DND-41 (cell line): ENCODE data around the gene ZBTB11.

Experiments used
- ATAC-seq: fragments of 200-7000 bp; cut with Tn5 transposase; 3 replicates; pipeline ENCODE4 v1.9.1; 2021; ENCODE audit warnings: low read depth; ENCODE audit not compliant: insufficient read depth
- DNase-seq: peaks from one replicate; pipeline ENCODE4 v3.0.0-alpha.2; 2020
- H2AFZ ChIP-seq: 2 replicates; pipeline ENCODE4 v1.6.0; 2012; ENCODE audit warnings: low read depth, low read length
- H3K27ac ChIP-seq: 2 replicates; pipeline ENCODE4 v1.5.1; 2012; ENCODE audit warnings: low read length, inconsistent platforms
- H3K27me3 ChIP-seq: fragments of 200-600 bp; sonication (generic); 2 replicates; pipeline ENCODE4 v1.6.0; 2012; ENCODE audit warnings: low read length, mild to moderate bottlenecking, inconsistent platforms; ENCODE audit not compliant: insufficient read depth, poor library complexity
- H3K36me3 ChIP-seq: 2 replicates; pipeline ENCODE4 v1.5.1; 2012; ENCODE audit warnings: low read length, inconsistent platforms; ENCODE audit not compliant: insufficient read depth
- H3K4me1 ChIP-seq: 2 replicates; pipeline ENCODE4 v1.5.1; 2012; ENCODE audit warnings: mild to moderate bottlenecking, low read length; ENCODE audit not compliant: insufficient read depth
- H3K4me2 ChIP-seq: 2 replicates; pipeline ENCODE4 v1.6.0; 2012; ENCODE audit warnings: mild to moderate bottlenecking, moderate library complexity, low read length, inconsistent platforms; ENCODE audit not compliant: insufficient read depth
- H3K4me3 ChIP-seq, 2 experiments: fragments of 200-600 bp in 1 of 2; shearing (Covaris generic) in 1 of 2; 2 replicates each; pipeline ENCODE4 v1.5.1; 2012 to 2016; ENCODE audit warnings: inconsistent platforms in 2 of 2, low read length in 2 of 2, mild to moderate bottlenecking in 2 of 2, low read depth in 1 of 2, moderate library complexity in 1 of 2
- H3K79me2 ChIP-seq: 2 replicates; pipeline ENCODE4 v1.6.0; 2012; ENCODE audit warnings: low read length, inconsistent platforms; ENCODE audit not compliant: insufficient read depth
- H3K9ac ChIP-seq: 2 replicates; pipeline ENCODE4 v1.6.0; 2012; ENCODE audit warnings: low read depth, mild to moderate bottlenecking, inconsistent platforms, low read length, moderate library complexity
- H3K9me3 ChIP-seq: 2 replicates; pipeline ENCODE4 v1.5.1; 2012; ENCODE audit warnings: low read length, moderate library complexity, mild to moderate bottlenecking, inconsistent platforms; ENCODE audit not compliant: insufficient read depth, severe bottlenecking
- H4K20me1 ChIP-seq: 2 replicates; pipeline ENCODE4 v1.6.0; 2012; ENCODE audit warnings: low read length; ENCODE audit not compliant: insufficient read depth
- EZH2 ChIP-seq: IDR thresholded peaks from 3 replicates; pipeline ENCODE4 v1.6.1; 2012; ENCODE audit warnings: borderline replicate concordance, low read depth, mild to moderate bottlenecking, moderate library complexity, low read length, inconsistent platforms; ENCODE audit not compliant: severe bottlenecking
- TF ChIP-seq, protein P1 (sequence below): IDR thresholded peaks from 2 replicates; pipeline ENCODE4 v1.5.1; 2012; ENCODE audit warnings: borderline replicate concordance, low read length, moderate library complexity, mild to moderate bottlenecking; ENCODE audit not compliant: poor library complexity, severe bottlenecking; ENCODE audit errors: extremely low read depth

The ZBTB11 gene

DNA sequence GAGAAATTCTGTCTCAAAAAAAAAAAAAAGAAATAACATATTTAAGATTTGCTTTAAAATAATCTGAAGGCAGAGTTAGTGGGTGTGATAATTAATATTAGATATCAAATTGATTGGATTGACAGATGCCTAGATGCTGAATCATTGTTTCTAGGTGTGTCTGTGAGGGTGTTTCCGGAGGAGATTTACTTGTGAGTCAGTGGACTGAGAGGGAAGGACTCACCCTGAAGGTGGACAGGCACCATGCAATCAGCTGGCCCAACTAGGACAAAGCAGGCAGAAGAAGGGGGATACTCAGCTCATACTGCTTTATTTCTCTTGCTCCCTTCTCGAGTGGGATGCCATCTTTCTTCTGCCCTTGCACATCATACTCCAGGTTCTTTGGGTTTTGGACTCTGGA is 26.2 kb upstream of the ZBTB11 start:
- Histone ChIP-seq H3K4me3 (no peak overlapping the region), H3K9ac (no peak overlapping the region), H2AFZ (no peak overlapping the region), H3K27ac (no peak overlapping the region), H4K20me1 (no peaks in the 10 kb centered on the region), H3K79me2 (no peaks in the 10 kb centered on the region), H3K27me3 (no peaks in the 10 kb centered on the region), H3K36me3 (no peaks in the 10 kb centered on the region), H3K4me2 (no peak overlapping the region), H3K9me3 (no peaks in the 10 kb centered on the region), H3K4me1 (no peaks in the 10 kb centered on the region)
- ATAC-seq: no peak
- DNase-seq: no peak
- no peak for TF ChIP-seq EZH2
- TF ChIP-seq, protein P1, sequence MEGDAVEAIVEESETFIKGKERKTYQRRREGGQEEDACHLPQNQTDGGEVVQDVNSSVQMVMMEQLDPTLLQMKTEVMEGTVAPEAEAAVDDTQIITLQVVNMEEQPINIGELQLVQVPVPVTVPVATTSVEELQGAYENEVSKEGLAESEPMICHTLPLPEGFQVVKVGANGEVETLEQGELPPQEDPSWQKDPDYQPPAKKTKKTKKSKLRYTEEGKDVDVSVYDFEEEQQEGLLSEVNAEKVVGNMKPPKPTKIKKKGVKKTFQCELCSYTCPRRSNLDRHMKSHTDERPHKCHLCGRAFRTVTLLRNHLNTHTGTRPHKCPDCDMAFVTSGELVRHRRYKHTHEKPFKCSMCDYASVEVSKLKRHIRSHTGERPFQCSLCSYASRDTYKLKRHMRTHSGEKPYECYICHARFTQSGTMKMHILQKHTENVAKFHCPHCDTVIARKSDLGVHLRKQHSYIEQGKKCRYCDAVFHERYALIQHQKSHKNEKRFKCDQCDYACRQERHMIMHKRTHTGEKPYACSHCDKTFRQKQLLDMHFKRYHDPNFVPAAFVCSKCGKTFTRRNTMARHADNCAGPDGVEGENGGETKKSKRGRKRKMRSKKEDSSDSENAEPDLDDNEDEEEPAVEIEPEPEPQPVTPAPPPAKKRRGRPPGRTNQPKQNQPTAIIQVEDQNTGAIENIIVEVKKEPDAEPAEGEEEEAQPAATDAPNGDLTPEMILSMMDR: no peak

DNA sequence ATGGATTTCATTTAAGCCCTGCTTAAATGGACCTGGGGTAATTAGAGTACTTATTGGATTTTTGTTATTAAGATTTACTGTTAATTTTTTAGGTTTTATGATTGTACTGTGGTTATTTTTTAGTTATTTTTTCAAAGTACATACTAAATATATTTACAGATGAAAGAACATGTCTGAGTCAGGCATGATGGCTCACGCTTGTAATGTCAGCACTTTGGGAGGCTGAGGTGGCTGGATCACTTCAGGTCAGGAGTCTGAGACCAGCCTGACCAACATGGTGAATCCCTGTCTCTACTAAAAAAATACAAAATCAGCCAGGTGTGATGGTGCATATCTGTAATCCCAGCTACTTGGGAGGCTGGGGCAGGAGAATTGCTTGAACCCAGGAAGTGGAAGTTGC is 25.8 kb upstream of the ZBTB11 start:
- no peaks in the 10 kb centered on the region for H4K20me1 ChIP-seq
- no peaks in the 10 kb centered on the region for H3K36me3 ChIP-seq
- H3K4me2 ChIP-seq: no peak overlapping the region
- DNase-seq (no peak), ATAC-seq (no peak)
- H2AFZ ChIP-seq: no peak overlapping the region
- no peaks in the 10 kb centered on the region for H3K79me2 ChIP-seq
- no peak overlapping the region for H3K27ac ChIP-seq
- H3K9me3 ChIP-seq: no peaks in the 10 kb centered on the region
- no peak for TF ChIP-seq EZH2
- TF ChIP-seq, protein P1: no peak
- H3K9ac ChIP-seq: no peak overlapping the region
- no peaks in the 10 kb centered on the region for H3K27me3 ChIP-seq
- no peaks in the 10 kb centered on the region for H3K4me1 ChIP-seq
- H3K4me3 ChIP-seq: no peak overlapping the region

DNA sequence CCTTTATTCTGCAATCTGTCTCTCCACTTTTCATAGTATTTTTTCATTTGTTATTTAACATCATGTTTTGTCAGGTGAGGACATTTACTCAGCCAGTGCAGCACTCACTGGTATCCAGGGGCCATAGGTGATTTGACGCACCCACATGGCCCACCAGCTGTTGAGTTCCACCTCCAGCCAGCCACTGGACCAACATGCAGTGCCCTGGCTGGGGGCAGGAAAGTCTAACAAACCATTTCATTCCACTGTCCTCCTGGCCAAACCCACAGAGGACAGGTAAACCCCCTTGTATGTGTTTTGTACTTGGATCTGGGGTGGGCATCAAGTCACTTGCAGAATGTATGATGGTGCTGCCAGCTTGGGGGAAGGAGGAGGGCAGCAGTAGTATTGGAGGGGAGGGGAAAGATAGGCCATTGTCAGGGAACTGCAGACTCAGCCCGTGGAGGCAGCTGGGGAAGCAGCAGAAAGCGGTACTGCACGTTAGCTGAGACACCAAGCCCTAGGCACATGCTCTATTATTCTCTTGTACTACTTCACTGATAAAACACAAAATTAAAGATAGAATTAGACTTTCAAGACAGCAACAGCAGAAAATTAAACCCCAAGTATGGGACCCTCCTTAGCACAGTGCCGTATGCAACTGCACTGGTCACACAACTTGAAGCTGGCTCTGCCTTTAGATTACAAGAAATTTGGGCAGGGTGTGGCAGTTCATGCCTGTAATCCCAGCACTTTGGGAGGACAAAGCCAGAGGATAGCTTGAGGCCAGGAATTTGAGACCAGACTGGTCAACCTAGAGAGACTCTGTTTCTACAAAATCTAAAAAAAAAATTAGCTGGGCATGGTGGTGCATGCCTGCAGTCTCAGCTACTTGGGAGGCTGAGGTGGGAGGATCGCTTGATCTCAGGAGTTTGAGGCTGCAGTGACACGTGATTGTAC is 25.0 kb upstream of the ZBTB11 start:
- H3K79me2 ChIP-seq: no peaks in the 10 kb centered on the region
- no peaks in the 10 kb centered on the region for H3K36me3 ChIP-seq
- no peak overlapping the region for H3K9ac ChIP-seq
- H3K27me3 ChIP-seq: no peaks in the 10 kb centered on the region
- no peaks in the 10 kb centered on the region for H3K4me1 ChIP-seq
- H4K20me1 ChIP-seq: no peaks in the 10 kb centered on the region
- H3K9me3 ChIP-seq: no peaks in the 10 kb centered on the region
- H3K27ac ChIP-seq: no peak overlapping the region
- H3K4me2 ChIP-seq: no peak overlapping the region
- DNase-seq (no peak), ATAC-seq (no peak)
- TF ChIP-seq, protein P1: no peak
- no peak for TF ChIP-seq EZH2
- no peak overlapping the region for H3K4me3 ChIP-seq
- no peak overlapping the region for H2AFZ ChIP-seq
